ENCODE measurements around the gene ANKRD24.
A peak's percentile ranks its signal among the peaks of the same experiment; 100 is the strongest.

Gene ANKRD24

GRCh38 chr19:4208385-4209094 is 26.1 kb downstream of the ANKRD24 start:
- Histone ChIP-seq H3K27ac (ENCODE audit: extremely low read depth, low read depth, low read length) (no peak overlapping the region), H3K9me3 (ENCODE audit: control insufficient read depth, insufficient read depth, low read depth, low read length) (no peaks in the 10 kb centered on the region), H3K36me3 (ENCODE audit: control insufficient read depth in 2 of 2, insufficient read depth in 1 of 2, low read length in 2 of 2) (no peaks in the 10 kb centered on the region), H3K4me3 (ENCODE audit: low read depth, low read length) (no peak overlapping the region), H3K4me1 (ENCODE audit: control insufficient read depth, insufficient read depth, low read length) (no peaks in the 10 kb centered on the region)
- ChIA-PET POLR2A (no interaction called here), CTCF (interaction anchor here (0.6 to 1.8 kb wide), 10 partner anchors 9 to 360 kb away, joined by 3 to 7 read pairs (median 4); no protein-coding TSS in a partner anchor)
- 0 out of 2 replicates have a peak, but pooled peaks have one; percentile 9 for TF ChIP-seq GLIS1 (tag by site-specific recombination; IDR thresholded peaks at IDR 0.05)
- peak; percentile 100 for TF ChIP-seq ZNF391 (tag by site-specific recombination; IDR thresholded peaks at IDR 0.05; ENCODE audit: borderline replicate concordance, low read depth)
- TF ChIP-seq ZNF169 (tag by site-specific recombination; IDR thresholded peaks at IDR 0.05): no peak
- TF ChIP-seq ZNF2 (tag by site-specific recombination; IDR thresholded peaks at IDR 0.05): no peak

GRCh38 chr19:4210166-4210731 is 27.8 kb downstream of the ANKRD24 start:
- Histone ChIP-seq H3K27ac (ENCODE audit: extremely low read depth, low read depth, low read length) (no peak overlapping the region), H3K9me3 (ENCODE audit: control insufficient read depth, insufficient read depth, low read depth, low read length) (no peaks in the 10 kb centered on the region), H3K4me1 (ENCODE audit: control insufficient read depth, insufficient read depth, low read length) (no peaks in the 10 kb centered on the region), H3K4me3 (ENCODE audit: low read depth, low read length) (no peak overlapping the region), H3K36me3 (ENCODE audit: control insufficient read depth in 2 of 2, insufficient read depth in 1 of 2, low read length in 2 of 2) (no peaks in the 10 kb centered on the region)
- ChIA-PET CTCF (no interaction called here), POLR2A (no interaction called here)
- TF ChIP-seq ZNF623 (tag by site-specific recombination; IDR thresholded peaks at IDR 0.05): peak; percentile 97
- TF ChIP-seq ZNF398 (tag by site-specific recombination; IDR thresholded peaks at IDR 0.05): peak; percentile 17; the same call in 1 of the 2 replicates
- TF ChIP-seq ZNF529 (tag by site-specific recombination; IDR thresholded peaks at IDR 0.05; ENCODE audit: insufficient replicate concordance): no peak

GRCh38 chr19:4213116-4213515 is 30.6 kb downstream of the ANKRD24 start:
- TF ChIP-seq PRDM1 (tag by site-specific recombination; IDR thresholded peaks at IDR 0.05): peak; percentile 94
- TF ChIP-seq ZBTB17 (tag by site-specific recombination; IDR thresholded peaks at IDR 0.05): 0 out of 2 replicates have a peak, but pooled peaks have one; percentile 2
- peak; percentile 99 for TF ChIP-seq ZNF366 (tag by site-specific recombination; conservative IDR thresholded peaks at IDR 0.05)
- TF ChIP-seq REPIN1 (tag by site-specific recombination; IDR thresholded peaks at IDR 0.05; ENCODE audit: low read depth): no peak
- TF ChIP-seq ZNF24 (tag by site-specific recombination; IDR thresholded peaks at IDR 0.05): no peak
- TF ChIP-seq GLI4 (tag by site-specific recombination; IDR thresholded peaks at IDR 0.05): 0 out of 2 replicates have a peak, but pooled peaks have one; percentile 38
- TF ChIP-seq ZNF148 (tag by site-specific recombination; IDR thresholded peaks at IDR 0.05; ENCODE audit: borderline replicate concordance): 0 out of 2 replicates have a peak, but pooled peaks have one; percentile 49
- Histone ChIP-seq H3K4me3 (ENCODE audit: low read depth, low read length) (no peak overlapping the region), H3K27ac (ENCODE audit: extremely low read depth, low read depth, low read length) (no peak overlapping the region), H3K9me3 (ENCODE audit: control insufficient read depth, insufficient read depth, low read depth, low read length) (no peaks in the 10 kb centered on the region), H3K4me1 (ENCODE audit: control insufficient read depth, insufficient read depth, low read length) (no peaks in the 10 kb centered on the region), H3K36me3 (ENCODE audit: control insufficient read depth in 2 of 2, insufficient read depth in 1 of 2, low read length in 2 of 2) (no peaks in the 10 kb centered on the region)
- ChIA-PET CTCF (interaction anchor here (1.4 kb wide), 1 partner anchor 11 kb away, joined by 4 read pairs; no protein-coding TSS in a partner anchor), POLR2A (interaction anchor here (0.6 kb wide), 1 partner anchor 364 kb away, joined by 4 read pairs; no protein-coding TSS in a partner anchor)
